Body of pancreas (tissue), 4 donors: ENCODE data around the gene CCR6. TPM values are rescaled to one million over a fixed set of nuclear protein-coding genes. Genes with fewer than 3 reads are reported as not detected.

Experiments
- ATAC-seq: fragments of 150-250 bp; one replicate; pipeline ENCODE4 v1.9.1; 2016
- DNase-seq, 4 donors: peaks; one replicate each; pipeline ENCODE4 v3.0.0-alpha.2; 2019
- H3K27ac ChIP-seq, 4 donors: fragments of 200-600 bp; sonication (generic); 1 replicate in 3 of 4; 2 replicates in 1 of 4; pipeline versions ENCODE4 v1.5.1 to v1.6.1; 2016 to 2019; ENCODE audit warnings: mild to moderate bottlenecking in 1 of 4, mixed read lengths in 1 of 4, moderate library complexity in 1 of 4
- H3K27me3 ChIP-seq, 2 donors: fragments of 200-600 bp; sonication (generic); one replicate each; pipeline ENCODE4 v1.6.0; 2016; ENCODE audit warnings: mild to moderate bottlenecking in 1 of 2
- H3K36me3 ChIP-seq, 2 donors: fragments of 200-600 bp; sonication (generic); replicated peaks in 1 of 2; 2 replicates each; pipeline ENCODE4 v1.5.1; 2016; ENCODE audit warnings: low read depth in 2 of 2; ENCODE audit not compliant: insufficient read depth in 1 of 2
- H3K4me1 ChIP-seq: fragments of 200-600 bp; sonication (generic); one replicate; pipeline ENCODE4 v1.6.0; 2016
- H3K4me3 ChIP-seq, 2 donors: fragments of 200-600 bp; sonication (generic); 1 replicate in 1 of 2; 2 replicates in 1 of 2; pipeline ENCODE4 v1.5.1; 2016 to 2019
- H3K9me3 ChIP-seq, 3 donors: fragments of 200-600 bp; sonication (generic); 1 replicate in 2 of 3; 2 replicates in 1 of 3; pipeline ENCODE4 v1.5.1; 2016
- POLR2A ChIP-seq, 3 donors: fragments of 450-650 bp; IDR thresholded peaks; one replicate each; pipeline ENCODE4 v1.6.1; 2016; ENCODE audit warnings: antibody characterized with exemption in 3 of 3, mild to moderate bottlenecking in 2 of 3
- WGBS, 2 donors: methylation state at CpG; one replicate each; pipeline ENCODE4 v1.1.5; 2017; 5-methylcytosine and 5-hydroxymethylcytosine counted together
- intact Hi-C: fragments of 100-400 bp; cut with DNase I; formaldehyde crosslinking; loops from one replicate; pipeline ENCODE4 v1.15.1; 2023
- total RNA-seq, 2 donors: library from RNA; depleted of rRNA; stranded (reverse); fragments of >200 nt; gene quantifications; one replicate each; pipeline ENCODE4 v1.1.0, GENCODE V29; 2016
- TF ChIP-seq, protein P1 (sequence below), 7 experiments: fragments of 450-650 bp in 4 of 7; fragments of 200-600 bp in 3 of 7; sonication (generic) in 3 of 7; IDR thresholded peaks; one replicate each; pipeline ENCODE4 v1.5.1; 2016 to 2019; ENCODE audit warnings: antibody characterized with exemption in 7 of 7

The CCR6 gene
- total RNA-seq, 2 donors from 2014 or later = not detected

- intact Hi-C loops = no loop called here
- Histone ChIP-seq H3K36me3 (no peaks in the 10 kb centered on the region), H3K27ac (no peak overlapping the region), H3K27me3 (no peaks in the 10 kb centered on the region), H3K4me3 (no peak overlapping the region), H3K4me1 (no peaks in the 10 kb centered on the region), H3K9me3 (no peaks in the 10 kb centered on the region)
- TF ChIP-seq, protein P1, sequence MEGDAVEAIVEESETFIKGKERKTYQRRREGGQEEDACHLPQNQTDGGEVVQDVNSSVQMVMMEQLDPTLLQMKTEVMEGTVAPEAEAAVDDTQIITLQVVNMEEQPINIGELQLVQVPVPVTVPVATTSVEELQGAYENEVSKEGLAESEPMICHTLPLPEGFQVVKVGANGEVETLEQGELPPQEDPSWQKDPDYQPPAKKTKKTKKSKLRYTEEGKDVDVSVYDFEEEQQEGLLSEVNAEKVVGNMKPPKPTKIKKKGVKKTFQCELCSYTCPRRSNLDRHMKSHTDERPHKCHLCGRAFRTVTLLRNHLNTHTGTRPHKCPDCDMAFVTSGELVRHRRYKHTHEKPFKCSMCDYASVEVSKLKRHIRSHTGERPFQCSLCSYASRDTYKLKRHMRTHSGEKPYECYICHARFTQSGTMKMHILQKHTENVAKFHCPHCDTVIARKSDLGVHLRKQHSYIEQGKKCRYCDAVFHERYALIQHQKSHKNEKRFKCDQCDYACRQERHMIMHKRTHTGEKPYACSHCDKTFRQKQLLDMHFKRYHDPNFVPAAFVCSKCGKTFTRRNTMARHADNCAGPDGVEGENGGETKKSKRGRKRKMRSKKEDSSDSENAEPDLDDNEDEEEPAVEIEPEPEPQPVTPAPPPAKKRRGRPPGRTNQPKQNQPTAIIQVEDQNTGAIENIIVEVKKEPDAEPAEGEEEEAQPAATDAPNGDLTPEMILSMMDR (IDR thresholded peaks at IDR 0.05) = no peak
- TF ChIP-seq POLR2A (IDR thresholded peaks at IDR 0.05) = no peak
- DNase-seq = no peak
- 92% methylated on average over 21 to 23 of the region's 23 CpGs for WGBS, 2 donors
- ATAC-seq = no peak
Measured at GRCh38 chr6:167097770-167098169, 25.1 kb upstream of the CCR6 start.

GRCh38 chr6:167098825-167099225, 24.1 kb upstream of the CCR6 start:
- H3K27me3 ChIP-seq = no peaks in the 10 kb centered on the region
- H3K27ac ChIP-seq = no peak overlapping the region
- no peaks in the 10 kb centered on the region for H3K9me3 ChIP-seq
- no peak for ATAC-seq
- intact Hi-C loops = no loop called here
- 64 to 76% methylated on average over 4 of the region's 4 CpGs for WGBS, 2 donors
- H3K4me1 ChIP-seq = no peaks in the 10 kb centered on the region
- H3K36me3 ChIP-seq = no peaks in the 10 kb centered on the region
- H3K4me3 ChIP-seq = no peak overlapping the region
- no peak for TF ChIP-seq POLR2A (IDR thresholded peaks at IDR 0.05)
- TF ChIP-seq, protein P1 (IDR thresholded peaks at IDR 0.05) = no peak
- no peak for DNase-seq

- intact Hi-C loops = no loop called here
- ATAC-seq = no peak
- H3K27ac ChIP-seq = no peak overlapping the region
- TF ChIP-seq POLR2A (IDR thresholded peaks at IDR 0.05) = no peak
- no peaks in the 10 kb centered on the region for H3K4me1 ChIP-seq
- H3K9me3 ChIP-seq = no peaks in the 10 kb centered on the region
- DNase-seq = no peak
- no peak overlapping the region for H3K4me3 ChIP-seq
- H3K36me3 ChIP-seq = no peaks in the 10 kb centered on the region
- no peaks in the 10 kb centered on the region for H3K27me3 ChIP-seq
- 78 to 80% methylated on average over 8 of the region's 8 CpGs for WGBS, 2 donors
Measured at GRCh38 chr6:167099707-167100106, 23.2 kb upstream of the CCR6 start.

DNA sequence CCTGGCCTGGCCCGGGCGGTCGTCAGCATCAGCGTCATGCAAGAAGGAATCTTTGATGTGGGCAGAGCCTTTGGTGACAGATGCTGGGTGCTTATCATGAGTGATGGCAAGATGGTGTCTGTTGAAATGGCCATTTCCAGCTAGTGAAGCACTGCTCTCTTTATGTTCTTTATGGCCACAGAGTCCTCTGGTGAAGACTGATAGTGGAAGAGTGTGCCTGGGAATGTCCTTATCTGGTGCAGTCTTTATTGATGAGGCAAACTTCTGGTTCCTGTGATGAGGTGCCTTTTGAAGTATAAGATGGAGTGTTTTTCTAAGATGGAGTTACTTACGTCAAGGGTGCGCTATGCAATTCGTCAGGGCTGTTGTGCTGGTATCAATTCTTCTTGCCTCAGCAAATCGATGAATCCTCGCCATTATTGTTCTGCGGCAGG, 22.6 kb upstream of the CCR6 start:
- 69 to 85% methylated on average over 10 of the region's 10 CpGs for WGBS, 2 donors
- no peaks in the 10 kb centered on the region for H3K36me3 ChIP-seq
- H3K27ac ChIP-seq = no peak overlapping the region
- no peaks in the 10 kb centered on the region for H3K27me3 ChIP-seq
- DNase-seq (no peak), ATAC-seq (no peak)
- no peak overlapping the region for H3K4me3 ChIP-seq
- intact Hi-C loops = no loop called here
- H3K4me1 ChIP-seq = no peaks in the 10 kb centered on the region
- no peaks in the 10 kb centered on the region for H3K9me3 ChIP-seq
- no peak for TF ChIP-seq POLR2A (IDR thresholded peaks at IDR 0.05)
- TF ChIP-seq, protein P1 (IDR thresholded peaks at IDR 0.05) = no peak

- Histone ChIP-seq H3K27me3 (no peaks in the 10 kb centered on the region), H3K4me3 (no peak overlapping the region), H3K36me3 (no peaks in the 10 kb centered on the region), H3K9me3 (no peaks in the 10 kb centered on the region), H3K4me1 (no peaks in the 10 kb centered on the region), H3K27ac (no peak overlapping the region)
- intact Hi-C loops = no loop called here
- 62 to 90% methylated on average over 4 of the region's 4 CpGs for WGBS, 2 donors
- TF ChIP-seq, protein P1 (IDR thresholded peaks at IDR 0.05) = no peak
- no peak for TF ChIP-seq POLR2A (IDR thresholded peaks at IDR 0.05)
- no peak for ATAC-seq
- DNase-seq = no peak
Measured at GRCh38 chr6:167102318-167102717, 20.6 kb upstream of the CCR6 start.
